MCF 10A (cell line): ENCODE measurements around the gene IRF4. TPM values are rescaled to one million over a fixed set of nuclear protein-coding genes. Genes with fewer than 3 reads are reported as not detected.

Source experiments
- BruUV-seq: library from RNA; stranded (reverse); fragments of 400-500 nt; replicated peaks from 2 replicates; lab custom pipeline; 2021; lab: Mats Ljungman, UMichigan
- CTCF ChIA-PET: fragments of 300-600 bp; sonication (Branson Sonifier 250); formaldehyde crosslinking; extraction: SDS; loops from one replicate; lab custom pipeline; 2021; ENCODE audit warnings: antibody characterized with exemption, inconsistent platforms; lab: Yijun Ruan, JAX
- POLR2A ChIA-PET: fragments of 300-600, 350-650 bp; sonication (Branson Sonifier 250); formaldehyde crosslinking; extraction: SDS; loops from one replicate; lab custom pipeline; 2020; ENCODE audit warnings: antibody characterized with exemption, inconsistent platforms; lab: Yijun Ruan, JAX
- DNase-seq: peaks from one replicate; pipeline ENCODE4 v3.0.0-alpha.2; 2018; ENCODE audit not compliant: unreplicated experiment
- H3K27ac Mint-ChIP-seq: one replicate; pipeline ENCODE4 v1.8.0; 2022; ENCODE audit warnings: mild to moderate bottlenecking, low read depth, mixed read lengths; ENCODE audit not compliant: unreplicated experiment
- H3K27me3 Mint-ChIP-seq: one replicate; pipeline ENCODE4 v1.8.0; 2022; ENCODE audit warnings: mixed read lengths; ENCODE audit not compliant: insufficient read depth, unreplicated experiment
- H3K36me3 Mint-ChIP-seq: one replicate; pipeline ENCODE4 v1.8.0; 2022; ENCODE audit warnings: mild to moderate bottlenecking, moderate library complexity, mixed read lengths; ENCODE audit not compliant: insufficient read depth, unreplicated experiment
- H3K4me1 Mint-ChIP-seq: one replicate; pipeline ENCODE4 v1.8.0; 2022; ENCODE audit warnings: mixed read lengths; ENCODE audit not compliant: insufficient read depth, unreplicated experiment
- H3K4me3 Mint-ChIP-seq: one replicate; pipeline ENCODE4 v1.8.0; 2022; ENCODE audit warnings: mild to moderate bottlenecking, moderate library complexity, mixed read lengths; ENCODE audit not compliant: unreplicated experiment
- H3K9me3 Mint-ChIP-seq: one replicate; pipeline ENCODE4 v1.8.0; 2022; ENCODE audit warnings: mixed read lengths; ENCODE audit not compliant: unreplicated experiment
- CTCF ChIP-seq: fragments of 200-600 bp; IDR thresholded peaks from one replicate; pipeline ENCODE4 v1.8.0; 2022; ENCODE audit warnings: antibody characterized with exemption, mild to moderate bottlenecking; ENCODE audit not compliant: unreplicated experiment
- intact Hi-C: fragments of 100-400 bp; cut with micrococcal nuclease; formaldehyde crosslinking; loops from 2 replicates; pipeline ENCODE4 v1.14.1; 2022
- total RNA-seq: library from RNA; stranded (reverse); gene quantifications from 2 replicates; pipeline ENCODE4 v1.2.3, GENCODE V29; 2022

IRF4 gene
- total RNA-seq, 1 experiment from 2014 or later: not detected

DNA sequence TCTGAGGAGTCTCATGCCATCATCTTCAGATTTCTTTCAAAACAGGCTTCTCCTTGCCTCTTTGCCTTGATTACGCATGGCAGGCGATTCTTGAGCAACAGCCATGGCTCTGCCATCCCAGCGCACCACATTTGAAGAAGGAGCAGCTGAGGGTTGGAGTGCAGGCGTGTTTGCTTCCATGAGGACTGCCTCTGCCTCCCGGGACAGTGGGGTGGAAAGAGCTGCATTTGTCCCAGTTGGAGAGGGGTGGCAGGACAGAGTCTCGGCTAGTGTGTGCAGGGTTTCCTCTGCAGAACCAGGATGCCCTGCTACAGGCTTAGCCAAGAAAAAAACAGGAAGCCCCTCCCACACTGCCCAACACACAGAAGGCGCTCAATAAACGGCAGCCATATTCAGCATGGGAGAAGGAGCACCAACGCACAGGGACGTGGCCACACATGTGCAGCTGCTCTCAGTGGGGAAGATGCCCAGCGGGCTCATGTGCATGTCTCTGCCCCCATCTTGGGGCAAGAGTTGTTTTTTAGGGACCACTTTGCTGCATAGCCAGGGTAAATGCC is 36.6 kb downstream of the IRF4 start:
- ChIA-PET POLR2A (no interaction called here), CTCF (no interaction called here)
- no peaks in the 10 kb centered on the region for H3K27me3 Mint-ChIP-seq
- no TSS peak for BruUV-seq
- H3K4me1 Mint-ChIP-seq: no peaks in the 10 kb centered on the region
- no peaks in the 10 kb centered on the region for H3K36me3 Mint-ChIP-seq
- DNase-seq: no peak
- no peaks in the 10 kb centered on the region for H3K9me3 Mint-ChIP-seq
- no peak for TF ChIP-seq CTCF
- intact Hi-C loops: no loop called here
- no peak overlapping the region for H3K27ac Mint-ChIP-seq
- H3K4me3 Mint-ChIP-seq: no peak overlapping the region

DNA sequence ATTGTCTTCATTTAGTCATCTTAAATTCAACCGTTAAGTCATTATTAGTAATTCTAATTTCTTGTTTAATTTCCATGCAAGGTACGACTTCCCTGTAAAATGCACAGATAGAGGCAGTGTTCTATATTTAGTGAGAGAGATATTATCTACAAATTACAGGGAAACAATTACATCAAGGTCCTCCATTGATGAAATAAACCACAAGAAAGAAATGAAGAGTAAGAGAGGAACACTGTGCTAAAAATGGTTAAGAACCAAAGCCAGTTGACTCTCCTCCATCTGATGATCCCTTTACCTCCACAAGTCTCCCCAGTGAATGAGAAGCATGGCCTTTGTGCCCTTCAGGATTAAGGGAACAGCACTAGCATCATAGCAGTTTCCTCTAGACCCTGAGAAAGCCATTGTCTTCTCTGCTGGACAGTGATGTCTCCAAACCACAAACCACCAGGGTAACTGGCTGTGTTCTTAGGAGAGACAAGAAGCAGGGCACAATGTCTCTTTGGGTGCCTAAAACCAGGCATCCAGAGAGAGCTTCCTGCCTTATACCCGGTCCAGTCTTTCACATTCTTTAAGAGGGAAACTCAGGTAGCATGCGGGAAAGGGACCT is 38.1 kb downstream of the IRF4 start:
- no peaks in the 10 kb centered on the region for H3K9me3 Mint-ChIP-seq
- H3K4me3 Mint-ChIP-seq: no peak overlapping the region
- H3K4me1 Mint-ChIP-seq: no peaks in the 10 kb centered on the region
- POLR2A ChIA-PET: no interaction called here
- no TSS peak for BruUV-seq
- intact Hi-C loops: no loop called here
- no peaks in the 10 kb centered on the region for H3K36me3 Mint-ChIP-seq
- no peak overlapping the region for H3K27ac Mint-ChIP-seq
- CTCF ChIA-PET: no interaction called here
- DNase-seq: no peak
- TF ChIP-seq CTCF: no peak
- no peaks in the 10 kb centered on the region for H3K27me3 Mint-ChIP-seq

DNA sequence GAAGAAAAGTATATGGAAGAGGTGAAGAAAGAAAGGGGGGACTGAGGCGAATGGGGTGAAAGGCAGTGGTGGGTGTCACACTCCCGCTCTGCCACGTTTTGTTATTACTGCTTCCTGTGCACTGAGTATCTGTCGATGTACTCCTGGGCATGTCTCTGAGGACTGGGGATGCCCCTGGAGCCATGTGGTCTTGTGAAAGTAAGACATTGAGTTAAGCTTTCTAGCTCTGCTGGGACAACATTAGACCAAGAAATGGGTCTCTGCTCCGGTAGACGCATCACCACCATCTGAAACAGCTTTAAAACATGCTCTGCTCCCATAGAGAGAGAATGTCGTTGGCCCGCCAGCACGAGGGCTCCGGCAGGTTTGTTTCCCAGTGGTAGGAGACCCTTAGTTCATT is 40.0 kb downstream of the IRF4 start:
- Mint-ChIP-seq H3K4me3 (no peak overlapping the region), H3K4me1 (no peaks in the 10 kb centered on the region), H3K27me3 (no peaks in the 10 kb centered on the region), H3K9me3 (no peaks in the 10 kb centered on the region), H3K27ac (no peak overlapping the region), H3K36me3 (no peaks in the 10 kb centered on the region)
- BruUV-seq: no TSS peak
- DNase-seq: no peak
- ChIA-PET POLR2A (no interaction called here), CTCF (interaction anchor here (1.0 kb wide), 1 partner anchor 21 kb away, joined by 3 read pairs; no protein-coding TSS in a partner anchor)
- intact Hi-C loops: no loop called here
- no peak for TF ChIP-seq CTCF

GRCh38 chr6:431986-432385 is 40.4 kb downstream of the IRF4 start:
- H3K36me3 Mint-ChIP-seq: no peaks in the 10 kb centered on the region
- H3K27me3 Mint-ChIP-seq: no peaks in the 10 kb centered on the region
- H3K4me3 Mint-ChIP-seq: no peak overlapping the region
- DNase-seq: no peak
- no peaks in the 10 kb centered on the region for H3K9me3 Mint-ChIP-seq
- intact Hi-C loops: no loop called here
- no peak for TF ChIP-seq CTCF
- no peak overlapping the region for H3K27ac Mint-ChIP-seq
- no TSS peak for BruUV-seq
- CTCF ChIA-PET: interaction anchor here (1.0 kb wide), 1 partner anchor 22 kb away, joined by 3 read pairs; no protein-coding TSS in a partner anchor
- POLR2A ChIA-PET: no interaction called here
- no peaks in the 10 kb centered on the region for H3K4me1 Mint-ChIP-seq
